Subcutaneous abdominal adipose tissue (tissue), 5 donors: ENCODE measurements around the gene ITGA8.
"Not testable (repeated sequence)": the region's sequence is repeated elsewhere in the genome, so short reads cannot be mapped to it uniquely, and the experiment has no call there.

ENCODE experiments used
- H3K27ac ChIP-seq: one replicate; pipeline ENCODE4 v1.7.0; 2013; ENCODE audit warnings: low read depth, mild to moderate bottlenecking, inconsistent platforms, low read length, moderate library complexity
- H3K27me3 ChIP-seq, 5 donors: one replicate each; pipeline ENCODE4 v1.7.0; 2013; ENCODE audit warnings: low read length in 5 of 5, inconsistent platforms in 1 of 5; ENCODE audit not compliant: control insufficient read depth in 5 of 5, insufficient read depth in 4 of 5
- H3K36me3 ChIP-seq, 5 donors: one replicate each; pipeline ENCODE4 v1.7.0; 2013; ENCODE audit warnings: low read length in 5 of 5; ENCODE audit not compliant: control insufficient read depth in 5 of 5, insufficient read depth in 5 of 5
- H3K4me1 ChIP-seq, 5 donors: one replicate each; pipeline ENCODE4 v1.7.0; 2013; ENCODE audit warnings: low read length in 5 of 5, mild to moderate bottlenecking in 3 of 5, moderate library complexity in 1 of 5; ENCODE audit not compliant: control insufficient read depth in 5 of 5, insufficient read depth in 5 of 5
- H3K4me3 ChIP-seq, 5 donors: one replicate each; pipeline ENCODE4 v1.7.0; 2013; ENCODE audit warnings: low read length in 5 of 5, low read depth in 1 of 5
- H3K9ac ChIP-seq, 5 donors: one replicate each; pipeline ENCODE4 v1.7.0; 2013; ENCODE audit warnings: low read length in 5 of 5, mild to moderate bottlenecking in 4 of 5, moderate library complexity in 3 of 5
- H3K9me3 ChIP-seq, 5 donors: one replicate each; pipeline ENCODE4 v1.7.0; 2013; ENCODE audit warnings: low read length in 5 of 5; ENCODE audit not compliant: control insufficient read depth in 5 of 5
- donor health status: healthy.
- donor health status: healthy.
- donor health status: healthy.
- donor health status: healthy.
- donor health status: healthy.

ITGA8 gene

GRCh38 chr10:15660990-15661389 lies 58.7 kb downstream of the ITGA8 start:
- Histone ChIP-seq H3K27ac (no peak overlapping the region), H3K9me3 (no peaks in the 10 kb centered on the region), H3K4me3 (no peak overlapping the region), H3K9ac (no peak overlapping the region), H3K27me3 (no peaks in the 10 kb centered on the region), H3K36me3 (no peaks in the 10 kb centered on the region), H3K4me1 (no peaks in the 10 kb centered on the region)

DNA sequence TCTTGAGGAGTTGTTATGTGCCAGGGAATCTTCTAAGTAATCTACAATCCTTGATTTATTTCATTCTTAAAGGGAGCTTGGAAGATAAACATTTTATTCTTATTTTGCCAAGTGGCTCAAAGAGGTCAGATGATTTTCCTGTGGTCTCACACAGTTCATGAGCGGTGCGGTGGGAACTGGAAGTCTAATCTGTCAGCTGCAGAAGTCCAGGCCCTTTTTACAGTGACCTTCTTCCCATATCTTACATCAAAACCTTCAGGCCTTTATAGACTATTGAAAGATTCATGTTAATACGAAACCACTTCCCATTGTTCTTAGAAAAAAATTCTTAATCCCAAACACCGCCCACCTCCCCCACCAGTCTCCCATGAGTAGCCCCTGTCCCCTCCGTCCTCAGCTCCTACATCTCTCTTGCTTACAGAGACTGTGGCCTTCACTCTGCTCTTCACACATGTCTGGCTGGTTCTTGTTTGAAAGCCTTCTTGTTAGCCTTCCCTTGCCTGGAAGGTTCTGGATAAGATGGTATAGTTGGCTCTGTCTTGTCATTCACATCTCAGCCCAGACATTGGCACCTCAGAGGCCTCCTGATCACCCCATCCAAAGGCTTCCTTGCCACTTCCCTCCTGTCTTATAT lies 61.5 kb downstream of the ITGA8 start:
- Histone ChIP-seq H3K9ac (no peak overlapping the region), H3K4me3 (no peak overlapping the region), H3K36me3 (no peaks in the 10 kb centered on the region), H3K27me3 (no peaks in the 10 kb centered on the region), H3K27ac (no peak overlapping the region), H3K4me1 (no peaks in the 10 kb centered on the region), H3K9me3 (no peaks in the 10 kb centered on the region)

DNA sequence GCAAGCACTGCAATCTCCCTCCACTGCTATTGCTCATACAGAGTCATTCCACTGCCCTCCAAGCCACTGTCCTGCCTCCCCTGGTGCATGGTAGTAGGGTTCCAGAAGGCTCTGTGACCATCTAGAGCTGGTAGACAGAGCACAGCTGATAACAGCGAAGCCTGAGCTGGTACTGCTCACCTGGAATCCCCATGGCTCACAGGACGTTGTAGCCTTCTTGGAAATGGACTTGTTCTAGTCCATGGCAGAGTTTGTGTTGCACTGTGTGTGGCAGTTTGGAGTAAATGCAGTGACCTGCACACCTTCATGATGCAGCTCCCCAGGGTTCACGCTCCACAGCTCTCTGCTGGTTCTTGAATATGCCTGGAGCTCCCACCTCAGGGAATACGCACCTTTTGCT lies 67.0 kb downstream of the ITGA8 start:
- H3K36me3 ChIP-seq = no peaks in the 10 kb centered on the region
- H3K4me3 ChIP-seq = no peak overlapping the region

GRCh38 chr10:15652117-15652516 lies 67.6 kb downstream of the ITGA8 start:
- no peaks in the 10 kb centered on the region for H3K36me3 ChIP-seq
- no peaks in the 10 kb centered on the region for H3K27me3 ChIP-seq
- H3K9me3 ChIP-seq = no peaks in the 10 kb centered on the region
- H3K9ac ChIP-seq = no peak overlapping the region
- H3K4me1 ChIP-seq = no peaks in the 10 kb centered on the region
- H3K4me3 ChIP-seq = no peak overlapping the region
- H3K27ac ChIP-seq = no peak overlapping the region

More for the DNA sequence above, 67.0 kb downstream of the ITGA8 start:
- H3K27me3 ChIP-seq = no peaks in the 10 kb centered on the region
- no peak overlapping the region for H3K9ac ChIP-seq
- H3K27ac ChIP-seq = no peak overlapping the region
- H3K9me3 ChIP-seq = no peaks in the 10 kb centered on the region
- no peaks in the 10 kb centered on the region for H3K4me1 ChIP-seq

DNA sequence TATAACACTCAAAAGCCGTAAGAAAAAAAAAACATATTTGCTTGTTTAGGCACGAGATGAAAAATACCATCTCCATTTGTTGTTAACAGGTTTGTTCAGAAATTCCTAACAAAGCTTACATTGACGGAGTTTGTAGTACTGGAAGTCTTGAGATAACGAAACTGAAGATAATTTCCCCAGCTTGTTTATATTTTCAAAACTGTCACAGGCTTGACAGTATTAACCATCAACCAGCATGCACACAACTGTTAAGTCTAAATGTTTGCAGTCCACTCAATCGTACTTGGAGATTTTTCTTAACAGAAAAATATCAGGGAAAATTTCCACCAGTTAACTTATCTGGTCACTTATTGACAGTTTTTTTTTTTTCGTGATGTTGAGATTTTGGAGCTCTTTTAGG lies 68.5 kb downstream of the ITGA8 start:
- Histone ChIP-seq H3K4me3 (no peak overlapping the region), H3K9me3 (no peaks in the 10 kb centered on the region), H3K9ac (no peak overlapping the region), H3K27me3 (no peaks in the 10 kb centered on the region), H3K27ac (no peak overlapping the region), H3K36me3 (no peaks in the 10 kb centered on the region), H3K4me1 (no peaks in the 10 kb centered on the region)

- Histone ChIP-seq H3K9ac (no peak overlapping the region), H3K4me3 (no peak overlapping the region), H3K4me1 (peaks cover 0 to 23% (median 9%) of the 10 kb centered on the region in 5 donors), H3K9me3 (no peaks in the 10 kb centered on the region), H3K27me3 (no peaks in the 10 kb centered on the region), H3K36me3 (no peaks in the 10 kb centered on the region), H3K27ac (no peak overlapping the region)
Measured at GRCh38 chr10:15642095-15642494, 77.6 kb downstream of the ITGA8 start.

DNA sequence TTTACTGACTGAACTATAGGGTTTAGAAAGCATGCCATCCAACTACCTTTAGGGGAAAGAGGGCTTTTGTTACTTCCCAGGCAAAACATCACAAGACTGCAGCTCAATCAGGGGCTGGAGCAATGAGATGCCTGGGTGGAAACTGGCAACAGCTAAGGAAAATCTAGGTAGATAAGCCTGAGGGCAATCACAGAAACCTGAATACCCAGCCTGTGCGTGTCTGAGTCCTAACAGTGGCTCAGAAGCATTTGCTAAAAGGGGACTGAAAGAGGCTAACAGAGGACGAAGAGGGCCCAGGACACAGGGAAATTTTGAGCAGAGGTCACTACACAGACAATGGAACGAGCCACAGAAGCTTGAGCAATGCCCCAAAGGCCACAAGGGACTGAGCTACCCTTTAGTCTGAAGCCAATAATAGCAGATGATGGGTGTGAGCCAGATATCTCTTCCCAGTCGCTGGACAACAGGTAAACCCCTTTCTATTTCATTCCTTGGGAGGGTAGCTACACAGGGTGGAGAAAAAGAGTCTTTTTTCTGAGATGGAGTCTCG lies 79.1 kb downstream of the ITGA8 start:
- Histone ChIP-seq H3K9me3 (no peaks in the 10 kb centered on the region), H3K27me3 (no peaks in the 10 kb centered on the region), H3K27ac (no peak overlapping the region), H3K36me3 (no peaks in the 10 kb centered on the region), H3K4me1 (peaks cover 0 to 23% (median 9%) of the 10 kb centered on the region in 5 donors), H3K4me3 (no peak overlapping the region), H3K9ac (no peak overlapping the region)

- H3K9ac ChIP-seq = no peak overlapping the region
- no peak overlapping the region for H3K27ac ChIP-seq
- no peak overlapping the region for H3K4me3 ChIP-seq
- H3K9me3 ChIP-seq = no peaks in the 10 kb centered on the region
- H3K4me1 ChIP-seq = peaks cover 0 to 17% (median 9%) of the 10 kb centered on the region in 5 donors
- H3K27me3 ChIP-seq = no peaks in the 10 kb centered on the region
- no peaks in the 10 kb centered on the region for H3K36me3 ChIP-seq
Measured at GRCh38 chr10:15636446-15636845, 83.3 kb downstream of the ITGA8 start.

DNA sequence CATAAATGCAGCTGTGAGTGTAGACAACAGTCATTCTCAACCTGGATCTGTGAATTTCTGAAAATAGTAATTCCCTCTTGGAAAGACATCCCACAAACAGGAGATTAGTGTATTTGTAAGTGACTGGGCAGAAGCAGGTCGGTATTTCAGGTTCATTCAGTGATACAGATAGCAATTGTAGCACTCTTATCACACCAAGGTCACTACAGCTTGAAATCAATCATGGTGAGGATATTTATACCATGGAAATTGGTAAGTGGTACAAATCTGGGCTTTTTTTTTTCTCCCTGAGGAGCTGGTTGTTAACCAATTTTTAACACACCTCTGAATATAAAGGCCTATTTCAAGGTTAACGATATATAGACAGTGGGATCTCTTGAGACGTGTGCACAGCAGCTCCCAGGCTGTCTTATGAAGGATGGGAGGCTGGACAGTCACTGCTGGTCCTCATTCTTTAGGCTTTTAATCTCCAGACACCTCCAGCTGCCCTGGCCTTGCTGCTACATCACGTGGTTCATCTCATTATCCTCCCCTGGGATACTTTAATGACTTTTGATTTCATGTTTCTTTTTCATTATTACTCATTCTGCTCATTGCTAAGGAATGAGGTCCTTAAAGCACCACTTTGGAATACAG lies 87.1 kb downstream of the ITGA8 start:
- Histone ChIP-seq H3K9ac (no peak overlapping the region), H3K27ac (no peak overlapping the region), H3K9me3 (no peaks in the 10 kb centered on the region), H3K36me3 (no peaks in the 10 kb centered on the region), H3K4me3 (no peak overlapping the region), H3K4me1 (peaks cover 0 to 8% (median 0%) of the 10 kb centered on the region in 5 donors), H3K27me3 (no peaks in the 10 kb centered on the region)

GRCh38 chr10:15631205-15631604 lies 88.5 kb downstream of the ITGA8 start:
- H3K27me3 ChIP-seq, H3K4me1 ChIP-seq: not testable (repeated sequence)

More at GRCh38 chr10:15631205-15631604, 88.5 kb downstream of the ITGA8 start:
- not testable (repeated sequence) for H3K4me3 ChIP-seq, H3K9ac ChIP-seq, H3K9me3 ChIP-seq, H3K27ac ChIP-seq, H3K36me3 ChIP-seq
